ENCODE measurements around the gene NOC3L.
A peak's percentile ranks its signal among the peaks of the same experiment; 100 is the strongest.

NOC3L gene

GRCh38 chr10:94362360-94363250 is at the start of gene NOC3L:
Gene NOC3L (minus strand): TSS chr10:94362939. CDS start chr10:94362838, 101 bp downstream.
- peak; percentile 94 for DNase-seq
- Histone ChIP-seq H3K36me3 (replicated peaks) (peaks cover under 1% of the 10 kb centered on the region), H3K27ac (peak within 1 kb of the TSS; percentile 67), H3K4me3 (ENCODE audit: low read depth, low read length) (peak within 1 kb of the TSS; percentile 90), H3K27me3 (replicated peaks) (no peaks in the 10 kb centered on the region)
- peak; percentile 66 for TF ChIP-seq CTCF (IDR thresholded peaks at IDR 0.05; ENCODE audit: low read depth, low read length, missing control alignments)
- in situ Hi-C loops (cut with HindIII; ENCODE audit: low pct_ligation_motif_present, low sequenced_read_pairs) = no loop called here

- Histone ChIP-seq H3K4me3 (ENCODE audit: low read depth, low read length) (no peak overlapping the region), H3K27ac (no peak overlapping the region), H3K27me3 (replicated peaks) (no peaks in the 10 kb centered on the region), H3K36me3 (replicated peaks) (no peaks in the 10 kb centered on the region)
- TF ChIP-seq CTCF (IDR thresholded peaks at IDR 0.05; ENCODE audit: low read depth, low read length, missing control alignments) = no peak
- in situ Hi-C loops (cut with HindIII; ENCODE audit: low pct_ligation_motif_present, low sequenced_read_pairs) = no loop called here
- no peak for DNase-seq
Observed at GRCh38 chr10:94412449-94412848, 49.7 kb upstream of the NOC3L start.

GRCh38 chr10:94411304-94411703 is 48.6 kb upstream of the NOC3L start:
- Histone ChIP-seq H3K4me3 (ENCODE audit: low read depth, low read length) (no peak overlapping the region), H3K36me3 (replicated peaks) (no peaks in the 10 kb centered on the region), H3K27me3 (replicated peaks) (no peaks in the 10 kb centered on the region), H3K27ac (no peak overlapping the region)
- no peak for DNase-seq
- in situ Hi-C loops (cut with HindIII; ENCODE audit: low pct_ligation_motif_present, low sequenced_read_pairs) = no loop called here
- TF ChIP-seq CTCF (IDR thresholded peaks at IDR 0.05; ENCODE audit: low read depth, low read length, missing control alignments) = no peak

GRCh38 chr10:94409021-94409657 is 46.4 kb upstream of the NOC3L start:
- no peak overlapping the region for H3K27ac ChIP-seq
- H3K27me3 ChIP-seq (replicated peaks) = no peaks in the 10 kb centered on the region
- no peak overlapping the region for H3K4me3 ChIP-seq (ENCODE audit: low read depth, low read length)
- no peaks in the 10 kb centered on the region for H3K36me3 ChIP-seq (replicated peaks)
- no peak for TF ChIP-seq CTCF (IDR thresholded peaks at IDR 0.05; ENCODE audit: low read depth, low read length, missing control alignments)
- in situ Hi-C loops (cut with HindIII; ENCODE audit: low pct_ligation_motif_present, low sequenced_read_pairs) = no loop called here
- DNase-seq = no peak

GRCh38 chr10:94407668-94408067 is 44.9 kb upstream of the NOC3L start:
- H3K27me3 ChIP-seq (replicated peaks) = no peaks in the 10 kb centered on the region
- no peak for TF ChIP-seq CTCF (IDR thresholded peaks at IDR 0.05; ENCODE audit: low read depth, low read length, missing control alignments)
- H3K27ac ChIP-seq = no peak overlapping the region
- no peak for DNase-seq
- H3K36me3 ChIP-seq (replicated peaks) = no peaks in the 10 kb centered on the region
- no peak overlapping the region for H3K4me3 ChIP-seq (ENCODE audit: low read depth, low read length)
- in situ Hi-C loops (cut with HindIII; ENCODE audit: low pct_ligation_motif_present, low sequenced_read_pairs) = no loop called here

All from brain microvascular endothelial cell (primary cell).